ENCODE results near the gene ANO4.

ANO4 gene

GRCh38 chr12:100864366-100864765 is 69.8 kb downstream of the ANO4 start:
- no peaks in the 10 kb centered on the region for H3K27me3 ChIP-seq (ENCODE audit: low read depth)
- in situ Hi-C loops (cut with MboI; ENCODE audit: low sequenced_read_pairs), result no loop called here
- DNase-seq (ENCODE audit: low spot score in 2 of 2), result no peak
- no peaks in the 10 kb centered on the region for H3K9me3 ChIP-seq
- no peaks in the 10 kb centered on the region for H3K36me3 ChIP-seq (replicated peaks)
- H3K4me1 ChIP-seq, result no peaks in the 10 kb centered on the region
- H3K4me3 ChIP-seq, result no peak overlapping the region

GRCh38 chr12:100867639-100868393 is 73.2 kb downstream of the ANO4 start:
- no peaks in the 10 kb centered on the region for H3K4me1 ChIP-seq
- H3K9me3 ChIP-seq, result no peaks in the 10 kb centered on the region
- H3K27me3 ChIP-seq (ENCODE audit: low read depth), result no peaks in the 10 kb centered on the region
- H3K36me3 ChIP-seq (replicated peaks), result no peaks in the 10 kb centered on the region
- H3K4me3 ChIP-seq, result no peak overlapping the region
- in situ Hi-C loops (cut with MboI; ENCODE audit: low sequenced_read_pairs), result no loop called here
- no peak for DNase-seq (ENCODE audit: low spot score in 2 of 2)

- no peak overlapping the region for H3K4me3 ChIP-seq
- H3K27me3 ChIP-seq (ENCODE audit: low read depth), result no peaks in the 10 kb centered on the region
- no peaks in the 10 kb centered on the region for H3K36me3 ChIP-seq (replicated peaks)
- no peak for DNase-seq (ENCODE audit: low spot score in 2 of 2)
- H3K9me3 ChIP-seq, result no peaks in the 10 kb centered on the region
- no peaks in the 10 kb centered on the region; the same call in 1 of the 2 replicates for H3K4me1 ChIP-seq
- in situ Hi-C loops (cut with MboI; ENCODE audit: low sequenced_read_pairs), result no loop called here
Observed at GRCh38 chr12:100868487-100868886, 73.9 kb downstream of the ANO4 start.

DNA sequence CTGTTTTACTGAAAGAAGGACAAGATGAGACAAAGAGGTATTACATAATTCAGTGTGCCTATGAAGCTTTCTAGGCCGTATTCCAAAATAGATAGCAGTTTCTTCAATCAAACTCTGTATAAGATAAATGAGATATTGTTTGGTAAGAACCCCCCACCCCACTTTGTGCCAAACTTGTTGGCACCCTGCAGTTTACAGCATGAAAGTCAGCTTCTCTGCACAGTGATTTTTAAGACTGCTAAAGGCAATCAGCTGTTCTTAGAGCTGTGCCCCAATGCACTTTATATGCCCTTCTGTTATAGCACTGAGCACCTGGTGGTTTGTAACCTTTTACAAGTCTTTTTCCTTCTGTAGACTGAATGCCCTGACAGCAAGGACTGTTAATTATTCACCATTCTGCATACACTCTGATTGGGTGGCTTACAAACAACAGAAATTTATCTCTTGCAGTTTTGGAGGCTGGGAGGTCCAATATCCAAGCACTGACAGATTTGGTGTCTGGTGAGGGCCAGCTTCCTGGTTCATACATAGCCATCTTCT is 76.7 kb downstream of the ANO4 start:
- DNase-seq (ENCODE audit: low spot score in 2 of 2), result no peak
- in situ Hi-C loops (cut with MboI; ENCODE audit: low sequenced_read_pairs), result no loop called here
- H3K4me1 ChIP-seq, result no peaks in the 10 kb centered on the region; the same call in 1 of the 2 replicates
- no peaks in the 10 kb centered on the region for H3K36me3 ChIP-seq (replicated peaks)
- H3K4me3 ChIP-seq, result no peak overlapping the region
- H3K27me3 ChIP-seq (ENCODE audit: low read depth), result no peaks in the 10 kb centered on the region
- no peaks in the 10 kb centered on the region for H3K9me3 ChIP-seq

DNA sequence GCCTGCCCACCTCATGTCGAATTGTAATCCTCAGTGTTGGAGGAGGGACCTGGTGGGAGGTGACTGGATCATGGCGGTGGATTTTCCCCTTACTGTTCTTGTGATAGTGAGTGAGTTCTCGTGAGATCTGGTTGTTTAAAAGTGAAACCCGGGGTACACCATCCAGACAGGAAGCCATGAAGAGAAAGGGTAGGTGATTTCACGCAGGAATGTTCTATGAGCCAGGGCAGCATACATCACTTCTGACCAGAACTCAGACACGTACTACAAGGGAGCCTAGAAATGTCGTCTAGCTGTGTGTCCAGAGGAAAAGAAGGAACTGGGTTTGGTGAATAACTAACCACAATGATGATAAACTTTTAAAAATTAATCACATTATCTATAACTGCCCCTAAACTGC is 80.6 kb downstream of the ANO4 start:
- Histone ChIP-seq H3K9me3 (no peaks in the 10 kb centered on the region), H3K36me3 (replicated peaks) (no peaks in the 10 kb centered on the region), H3K27me3 (ENCODE audit: low read depth) (no peaks in the 10 kb centered on the region), H3K4me1 (no peaks in the 10 kb centered on the region; the same call in 1 of the 2 replicates), H3K4me3 (no peak overlapping the region)
- no peak for DNase-seq (ENCODE audit: low spot score in 2 of 2)
- in situ Hi-C loops (cut with MboI; ENCODE audit: low sequenced_read_pairs), result no loop called here

DNA sequence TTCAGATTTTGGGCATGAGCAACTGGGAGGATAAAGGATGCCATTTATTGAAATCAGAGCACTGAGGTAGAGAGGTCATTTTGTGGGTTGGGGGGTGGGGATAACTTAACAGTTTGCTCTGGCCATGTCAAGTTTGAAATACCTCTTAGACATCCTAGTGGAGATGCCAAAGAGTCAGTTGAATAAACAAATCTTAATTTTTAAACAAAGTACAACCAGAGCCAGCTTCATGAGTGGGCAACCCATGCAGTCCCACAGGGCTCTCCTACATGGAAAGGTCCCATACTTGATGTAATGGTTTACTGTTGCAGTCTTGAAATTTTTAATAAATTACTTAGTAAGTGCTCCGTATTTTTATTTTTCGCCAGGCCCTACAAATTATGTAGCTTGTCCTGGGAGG is 81.2 kb downstream of the ANO4 start:
- peaks cover 4% of the 10 kb centered on the region; the same call in 1 of the 2 replicates for H3K4me1 ChIP-seq
- in situ Hi-C loops (cut with MboI; ENCODE audit: low sequenced_read_pairs), result no loop called here
- H3K27me3 ChIP-seq (ENCODE audit: low read depth), result no peaks in the 10 kb centered on the region
- DNase-seq (ENCODE audit: low spot score in 2 of 2), result no peak
- H3K36me3 ChIP-seq (replicated peaks), result no peaks in the 10 kb centered on the region
- no peak overlapping the region for H3K4me3 ChIP-seq
- no peaks in the 10 kb centered on the region for H3K9me3 ChIP-seq

DNA sequence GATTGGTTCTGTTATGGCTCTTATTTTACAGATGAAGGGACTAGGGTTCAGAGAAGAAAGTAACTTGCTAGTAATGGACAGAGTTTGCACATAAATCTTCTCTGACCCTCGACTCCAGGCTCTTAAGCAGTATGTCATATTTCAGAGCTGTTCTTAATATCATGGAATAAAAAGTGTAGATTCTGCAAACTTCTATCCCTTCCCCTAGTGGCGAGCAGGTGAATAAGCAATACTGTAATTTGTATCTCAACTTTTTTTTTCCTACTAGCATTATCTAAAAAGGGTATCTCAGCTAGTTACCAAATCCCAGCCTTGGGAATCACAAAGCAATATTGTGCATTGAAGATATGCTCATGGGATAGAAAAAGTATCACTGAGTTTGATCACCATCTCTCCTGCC is 83.2 kb downstream of the ANO4 start:
- H3K36me3 ChIP-seq (replicated peaks), result no peaks in the 10 kb centered on the region
- in situ Hi-C loops (cut with MboI; ENCODE audit: low sequenced_read_pairs), result no loop called here
- DNase-seq (ENCODE audit: low spot score in 2 of 2), result no peak
- no peaks in the 10 kb centered on the region for H3K27me3 ChIP-seq (ENCODE audit: low read depth)
- H3K4me3 ChIP-seq, result no peak overlapping the region
- peaks cover 4% of the 10 kb centered on the region for H3K4me1 ChIP-seq
- no peaks in the 10 kb centered on the region for H3K9me3 ChIP-seq

GRCh38 chr12:100895192-100895591 is 100.6 kb downstream of the ANO4 start:
- H3K4me1 ChIP-seq, result no peaks in the 10 kb centered on the region
- H3K36me3 ChIP-seq (replicated peaks), result no peaks in the 10 kb centered on the region
- no peak overlapping the region for H3K4me3 ChIP-seq
- H3K9me3 ChIP-seq, result no peaks in the 10 kb centered on the region
- H3K27me3 ChIP-seq (ENCODE audit: low read depth), result no peaks in the 10 kb centered on the region
- in situ Hi-C loops (cut with MboI; ENCODE audit: low sequenced_read_pairs), result no loop called here
- no peak for DNase-seq (ENCODE audit: low spot score in 2 of 2)

GRCh38 chr12:100896192-100896591 is 101.6 kb downstream of the ANO4 start:
- Histone ChIP-seq H3K27me3 (ENCODE audit: low read depth) (no peaks in the 10 kb centered on the region), H3K36me3 (replicated peaks) (no peaks in the 10 kb centered on the region), H3K4me1 (no peaks in the 10 kb centered on the region), H3K4me3 (no peak overlapping the region), H3K9me3 (no peaks in the 10 kb centered on the region)
- in situ Hi-C loops (cut with MboI; ENCODE audit: low sequenced_read_pairs), result no loop called here
- DNase-seq (ENCODE audit: low spot score in 2 of 2), result no peak

- Histone ChIP-seq H3K4me3 (no peak overlapping the region), H3K36me3 (replicated peaks) (peaks cover 3% of the 10 kb centered on the region; the same call in 1 of the 2 replicates), H3K4me1 (no peaks in the 10 kb centered on the region), H3K9me3 (no peaks in the 10 kb centered on the region), H3K27me3 (ENCODE audit: low read depth) (no peaks in the 10 kb centered on the region)
- no peak for DNase-seq (ENCODE audit: low spot score in 2 of 2)
- in situ Hi-C loops (cut with MboI; ENCODE audit: low sequenced_read_pairs), result no loop called here
Observed at GRCh38 chr12:100897240-100897639, 102.7 kb downstream of the ANO4 start.

DNA sequence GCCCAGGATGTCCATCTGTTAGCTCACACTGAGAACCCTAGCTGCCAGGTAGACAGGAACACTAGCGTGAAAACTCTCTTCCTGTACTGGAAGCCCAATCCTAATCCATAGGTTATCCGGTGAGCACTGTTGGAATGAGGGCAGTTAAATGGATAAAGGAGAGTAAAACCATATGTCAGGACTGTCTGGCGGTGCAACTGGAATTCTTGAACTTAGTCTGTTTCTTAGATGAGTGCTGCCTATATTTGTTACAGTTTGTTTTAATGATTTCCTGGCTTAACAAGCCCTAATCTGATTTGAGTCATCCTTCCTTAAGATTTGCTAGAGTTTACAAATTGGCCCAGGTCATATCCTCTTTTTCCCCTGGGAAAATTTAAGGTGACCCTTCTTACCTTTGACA is 104.7 kb downstream of the ANO4 start:
- in situ Hi-C loops (cut with MboI; ENCODE audit: low sequenced_read_pairs), result no loop called here
- peaks cover 4% of the 10 kb centered on the region; the same call in 1 of the 2 replicates for H3K36me3 ChIP-seq (replicated peaks)
- DNase-seq (ENCODE audit: low spot score in 2 of 2), result no peak
- H3K4me3 ChIP-seq, result no peak overlapping the region
- H3K9me3 ChIP-seq, result no peaks in the 10 kb centered on the region
- H3K27me3 ChIP-seq (ENCODE audit: low read depth), result no peaks in the 10 kb centered on the region
- H3K4me1 ChIP-seq, result no peaks in the 10 kb centered on the region

- H3K27me3 ChIP-seq (ENCODE audit: low read depth), result no peaks in the 10 kb centered on the region
- no peaks in the 10 kb centered on the region for H3K4me1 ChIP-seq
- H3K36me3 ChIP-seq (replicated peaks), result peaks cover 4% of the 10 kb centered on the region; the same call in 1 of the 2 replicates
- no peak for DNase-seq (ENCODE audit: low spot score in 2 of 2)
- no peak overlapping the region for H3K4me3 ChIP-seq
- H3K9me3 ChIP-seq, result no peaks in the 10 kb centered on the region
- in situ Hi-C loops (cut with MboI; ENCODE audit: low sequenced_read_pairs), result no loop called here
Observed at GRCh38 chr12:100900808-100901207, 106.2 kb downstream of the ANO4 start.

GRCh38 chr12:100901266-100901665 is 106.7 kb downstream of the ANO4 start:
- Histone ChIP-seq H3K27me3 (ENCODE audit: low read depth) (no peaks in the 10 kb centered on the region), H3K4me1 (no peaks in the 10 kb centered on the region), H3K36me3 (replicated peaks) (peaks cover 4% of the 10 kb centered on the region; the same call in 1 of the 2 replicates), H3K4me3 (no peak overlapping the region), H3K9me3 (no peaks in the 10 kb centered on the region)
- DNase-seq (ENCODE audit: low spot score in 2 of 2), result no peak
- in situ Hi-C loops (cut with MboI; ENCODE audit: low sequenced_read_pairs), result no loop called here

GRCh38 chr12:100904270-100904669 is 109.7 kb downstream of the ANO4 start:
- H3K4me1 ChIP-seq, result no peaks in the 10 kb centered on the region
- in situ Hi-C loops (cut with MboI; ENCODE audit: low sequenced_read_pairs), result no loop called here
- H3K27me3 ChIP-seq (ENCODE audit: low read depth), result no peaks in the 10 kb centered on the region
- H3K4me3 ChIP-seq, result no peak overlapping the region
- H3K9me3 ChIP-seq, result no peaks in the 10 kb centered on the region
- DNase-seq (ENCODE audit: low spot score in 2 of 2), result no peak
- H3K36me3 ChIP-seq (replicated peaks), result peaks cover 4% of the 10 kb centered on the region; the same call in 1 of the 2 replicates

All from HAP-1 (cell line).